B cell (primary cell): ENCODE measurements around the gene CT45A10.

Experiments
- EZH2 ChIP-seq: IDR thresholded peaks from 2 replicates; pipeline ENCODE4 v1.6.1; 2012; ENCODE audit warnings: borderline replicate concordance, low read depth, mild to moderate bottlenecking, moderate library complexity, low read length; ENCODE audit not compliant: insufficient read depth, poor library complexity, severe bottlenecking
- TF ChIP-seq, protein P1 (sequence below): fragments of 200-600 bp; IDR thresholded peaks from one replicate; pipeline ENCODE4 v1.8.0; 2022; ENCODE audit warnings: antibody characterized with exemption, mild to moderate bottlenecking

DNA sequence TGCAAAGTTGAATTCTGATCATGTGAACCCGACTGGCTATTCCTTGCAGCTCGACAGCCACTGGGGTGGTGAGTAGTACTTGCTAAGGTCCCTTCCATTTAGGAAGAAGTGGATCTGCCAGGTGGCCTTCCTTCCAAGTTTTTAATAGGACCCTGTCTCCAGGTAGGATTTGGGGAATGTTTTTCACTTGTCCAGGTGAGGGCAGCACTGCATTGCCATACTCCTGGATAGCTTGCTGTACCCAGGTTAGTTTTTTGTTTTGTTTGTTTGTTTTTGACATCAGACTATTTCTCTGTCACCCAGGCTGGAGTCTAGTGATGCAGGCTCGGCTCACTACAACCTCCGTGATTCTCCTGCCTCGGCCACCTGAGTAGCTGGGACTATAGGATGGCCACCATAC lies 30.1 kb upstream of the CT45A10 start:
- TF ChIP-seq EZH2, result no peak
- TF ChIP-seq, protein P1, sequence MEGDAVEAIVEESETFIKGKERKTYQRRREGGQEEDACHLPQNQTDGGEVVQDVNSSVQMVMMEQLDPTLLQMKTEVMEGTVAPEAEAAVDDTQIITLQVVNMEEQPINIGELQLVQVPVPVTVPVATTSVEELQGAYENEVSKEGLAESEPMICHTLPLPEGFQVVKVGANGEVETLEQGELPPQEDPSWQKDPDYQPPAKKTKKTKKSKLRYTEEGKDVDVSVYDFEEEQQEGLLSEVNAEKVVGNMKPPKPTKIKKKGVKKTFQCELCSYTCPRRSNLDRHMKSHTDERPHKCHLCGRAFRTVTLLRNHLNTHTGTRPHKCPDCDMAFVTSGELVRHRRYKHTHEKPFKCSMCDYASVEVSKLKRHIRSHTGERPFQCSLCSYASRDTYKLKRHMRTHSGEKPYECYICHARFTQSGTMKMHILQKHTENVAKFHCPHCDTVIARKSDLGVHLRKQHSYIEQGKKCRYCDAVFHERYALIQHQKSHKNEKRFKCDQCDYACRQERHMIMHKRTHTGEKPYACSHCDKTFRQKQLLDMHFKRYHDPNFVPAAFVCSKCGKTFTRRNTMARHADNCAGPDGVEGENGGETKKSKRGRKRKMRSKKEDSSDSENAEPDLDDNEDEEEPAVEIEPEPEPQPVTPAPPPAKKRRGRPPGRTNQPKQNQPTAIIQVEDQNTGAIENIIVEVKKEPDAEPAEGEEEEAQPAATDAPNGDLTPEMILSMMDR, result no peak
